ENCODE data around the gene B9D2. TPM values are rescaled to one million over a fixed set of nuclear protein-coding genes. Genes with fewer than 3 reads are reported as not detected.
A peak's percentile ranks its signal among the peaks of the same experiment; 100 is the strongest.

B9D2 gene
- total RNA-seq = 1 to 10 TPM; 1.7 to 2.5 (median 2.0) TPM
- 10 to 100 TPM in 1 of 3 donors, 1 to 10 TPM in 2; 7.9 to 13.1 (median 9.3) TPM for polyA plus RNA-seq
- long read RNA-seq, donor 1, partial matches to known transcripts = 0 of 1 reads
- long read RNA-seq, donor 1, other reads (novel, unspliced or antisense) = 0 of 1 reads
- long read RNA-seq, donor 2, partial matches to known transcripts = 3 of 4 reads
- long read RNA-seq, donor 2, other reads (novel, unspliced or antisense) = 1 of 4 reads

- ATAC-seq = peak; percentile 96 to 98 (median 98)
- peak; percentile 98 to 99 for DNase-seq
- intact Hi-C loops (cut with DNase I) = no loop called here
- H3K27me3 ChIP-seq (ENCODE audit: insufficient read depth in 3 of 3, low read length in 2 of 3) = no peaks in the 10 kb centered on the region
- peak within 1 kb of the TSS; percentile 93 for H3K27ac ChIP-seq
- TF ChIP-seq CTCF (IDR thresholded peaks at IDR 0.05) = no peak
- no peaks in the 10 kb centered on the region for H3K36me3 ChIP-seq (ENCODE audit: insufficient read depth in 1 of 2, low read depth in 1 of 2)
- WGBS, 3 donors = 0 to 1% (median 0%) methylated on average over 56 of the region's 56 CpGs
- peaks cover 7% of the 10 kb centered on the region for H3K4me1 ChIP-seq
- no peaks in the 10 kb centered on the region for H3K9me3 ChIP-seq
- peak within 1 kb of the TSS; percentile 80 for H3K4me3 ChIP-seq
These were observed at the start of gene B9D2 for GRCh38 chr19:41363753-41364523. Gene B9D2 (minus strand): TSS chr19:41364149. CDS start chr19:41363519, 630 bp downstream.

- Histone ChIP-seq H3K4me1 (peaks cover 60% of the 10 kb centered on the region), H3K9me3 (no peaks in the 10 kb centered on the region), H3K27ac (peak overlapping the region; percentile 78), H3K36me3 (ENCODE audit: insufficient read depth in 1 of 2, low read depth in 1 of 2) (peaks cover 0 to 46% of the 10 kb centered on the region in 2 donors), H3K4me3 (no peak overlapping the region), H3K27me3 (ENCODE audit: insufficient read depth in 3 of 3, low read length in 2 of 3) (no peaks in the 10 kb centered on the region)
- DNase-seq (no peak), ATAC-seq (no peak)
- no peak for TF ChIP-seq CTCF (IDR thresholded peaks at IDR 0.05)
- 95 to 97% (median 97%) methylated on average over 5 of the region's 5 CpGs for WGBS, 3 donors
- intact Hi-C loops (cut with DNase I) = no loop called here
These were observed 49.0 kb upstream of the B9D2 start for GRCh38 chr19:41412953-41413352.

- intact Hi-C loops (cut with DNase I) = no loop called here
- Histone ChIP-seq H3K4me1 (peaks cover 60% of the 10 kb centered on the region), H3K9me3 (no peaks in the 10 kb centered on the region), H3K4me3 (no peak overlapping the region), H3K27ac (peak overlapping the region; percentile 78), H3K36me3 (ENCODE audit: insufficient read depth in 1 of 2, low read depth in 1 of 2) (peaks cover 0 to 37% of the 10 kb centered on the region in 2 donors), H3K27me3 (ENCODE audit: insufficient read depth in 3 of 3, low read length in 2 of 3) (no peaks in the 10 kb centered on the region)
- ATAC-seq = peak; percentile 67 to 80 (median 73)
- WGBS, 3 donors = 17 to 41% (median 32%) methylated on average over 11 of the region's 11 CpGs
- no peak for TF ChIP-seq CTCF (IDR thresholded peaks at IDR 0.05)
- peak; percentile 62 to 88 for DNase-seq
These were observed 48.0 kb upstream of the B9D2 start for GRCh38 chr19:41411968-41412265.

GRCh38 chr19:41411100-41411967, 47.4 kb upstream of the B9D2 start:
- Histone ChIP-seq H3K9me3 (no peaks in the 10 kb centered on the region), H3K4me3 (no peak overlapping the region), H3K27ac (peak overlapping the region; percentile 78), H3K27me3 (ENCODE audit: insufficient read depth in 3 of 3, low read length in 2 of 3) (no peaks in the 10 kb centered on the region), H3K36me3 (ENCODE audit: insufficient read depth in 1 of 2, low read depth in 1 of 2) (peaks cover 0 to 32% of the 10 kb centered on the region in 2 donors), H3K4me1 (peaks cover 60% of the 10 kb centered on the region)
- DNase-seq (no peak), ATAC-seq (peak; percentile 1 to 8 (median 2))
- WGBS, 3 donors = 35 to 47% (median 47%) methylated on average over 9 of the region's 9 CpGs
- intact Hi-C loops (cut with DNase I) = no loop called here
- no peak for TF ChIP-seq CTCF (IDR thresholded peaks at IDR 0.05)
